Kidney capillary endothelial cell (primary cell): ENCODE data around the gene DIS3L2.
"Not testable (repeated sequence)": the region's sequence is repeated elsewhere in the genome, so short reads cannot be mapped to it uniquely, and the experiment has no call there.

Source experiments
- DNase-seq: peaks from one replicate; pipeline ENCODE4 v3.0.0-alpha.2; 2018; ENCODE audit warnings: low spot score

Gene DIS3L2

GRCh38 chr2:232350804-232351685 lies 389.5 kb downstream of the DIS3L2 start:
- no peak for DNase-seq

- no peak for DNase-seq
Observed at GRCh38 chr2:232351686-232352510, 390.4 kb downstream of the DIS3L2 start.

- no peak for DNase-seq
Observed at GRCh38 chr2:232352511-232353091, 391.1 kb downstream of the DIS3L2 start.

GRCh38 chr2:232353096-232353495 lies 391.6 kb downstream of the DIS3L2 start:
- DNase-seq: no peak

- DNase-seq: no peak
Observed at GRCh38 chr2:232353660-232354059, 392.1 kb downstream of the DIS3L2 start.

GRCh38 chr2:232354069-232354468 lies 392.6 kb downstream of the DIS3L2 start:
- DNase-seq: no peak

- no peak for DNase-seq
Observed at GRCh38 chr2:232361646-232362045, 400.1 kb downstream of the DIS3L2 start.

GRCh38 chr2:232362174-232362900 lies 400.8 kb downstream of the DIS3L2 start:
- DNase-seq: no peak

GRCh38 chr2:232363064-232363783 lies 401.7 kb downstream of the DIS3L2 start:
- not testable (repeated sequence) for DNase-seq

GRCh38 chr2:232363784-232364615 lies 402.5 kb downstream of the DIS3L2 start:
- no peak for DNase-seq

GRCh38 chr2:232364806-232365594 lies 403.5 kb downstream of the DIS3L2 start:
- DNase-seq: not testable (repeated sequence)

GRCh38 chr2:232365621-232366321 lies 404.3 kb downstream of the DIS3L2 start:
- DNase-seq: no peak

- DNase-seq: not testable (repeated sequence)
Observed at GRCh38 chr2:232366461-232366860, 404.9 kb downstream of the DIS3L2 start.

GRCh38 chr2:232367016-232367415 lies 405.5 kb downstream of the DIS3L2 start:
- DNase-seq: no peak

GRCh38 chr2:232367591-232368233 lies 406.2 kb downstream of the DIS3L2 start:
- no peak for DNase-seq

GRCh38 chr2:232368311-232368731 lies 406.8 kb downstream of the DIS3L2 start:
- DNase-seq: no peak

GRCh38 chr2:232369126-232369951 lies 407.8 kb downstream of the DIS3L2 start:
- DNase-seq: no peak
